LoVo (cell line): ENCODE measurements around the gene AKAP6.
"Not testable (repeated sequence)": the region's sequence is repeated elsewhere in the genome, so short reads cannot be mapped to it uniquely, and the experiment has no call there.

Experiments
- DNase-seq: peaks from one replicate; pipeline ENCODE4 v3.0.0-alpha.2; 2016; ENCODE audit warnings: low spot score

AKAP6 gene

DNA sequence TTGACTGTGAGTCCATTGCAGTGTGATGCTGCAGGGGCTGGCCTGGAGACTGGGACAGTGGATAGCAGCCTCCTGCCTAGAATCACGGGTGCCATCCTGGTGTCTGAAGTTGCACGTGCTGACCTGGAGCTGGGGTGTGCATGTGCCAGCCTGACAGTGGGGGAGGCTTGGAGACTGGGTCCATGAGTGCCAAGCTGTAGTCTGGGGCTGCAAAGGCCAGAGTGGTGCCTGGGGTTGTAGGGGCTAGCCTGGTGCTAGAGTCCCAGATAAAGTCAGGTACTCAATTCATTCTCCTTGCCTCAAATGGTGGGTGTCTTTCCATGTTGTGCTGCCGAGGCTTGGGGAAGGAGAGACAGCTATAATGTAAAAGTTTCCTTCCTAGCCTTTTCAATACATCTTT, 427.7 kb downstream of the AKAP6 start:
- DNase-seq = no peak

GRCh38 chr14:32757568-32757967, 428.5 kb downstream of the AKAP6 start:
- DNase-seq = no peak

DNA sequence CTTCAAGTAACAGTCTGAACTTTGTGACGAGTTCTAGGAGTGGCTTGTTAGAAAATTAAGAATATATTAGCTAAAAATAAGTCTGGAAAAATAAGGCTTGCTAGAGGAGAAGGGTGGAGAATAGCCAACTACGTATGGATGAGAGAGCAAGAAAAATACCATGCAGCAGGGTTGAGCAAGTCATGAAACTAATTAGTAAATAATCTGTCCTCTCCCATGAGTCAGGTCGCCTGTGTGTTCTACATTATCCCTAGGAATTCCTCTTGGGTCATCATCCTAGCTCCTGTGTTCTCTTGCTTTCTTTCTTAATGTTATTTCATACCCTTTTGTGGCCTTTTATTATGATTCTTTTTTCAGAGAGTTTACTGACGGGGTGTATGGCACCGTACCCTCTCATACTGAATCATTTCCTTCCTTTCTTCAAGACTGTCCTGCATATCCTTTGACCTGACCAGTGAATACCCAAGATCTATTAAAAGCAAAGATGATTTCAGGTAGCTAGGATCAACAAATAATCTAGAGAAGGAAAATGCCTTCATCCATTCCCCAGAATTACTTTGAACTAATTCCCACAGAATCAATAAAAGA, 432.4 kb downstream of the AKAP6 start:
- DNase-seq = no peak

DNA sequence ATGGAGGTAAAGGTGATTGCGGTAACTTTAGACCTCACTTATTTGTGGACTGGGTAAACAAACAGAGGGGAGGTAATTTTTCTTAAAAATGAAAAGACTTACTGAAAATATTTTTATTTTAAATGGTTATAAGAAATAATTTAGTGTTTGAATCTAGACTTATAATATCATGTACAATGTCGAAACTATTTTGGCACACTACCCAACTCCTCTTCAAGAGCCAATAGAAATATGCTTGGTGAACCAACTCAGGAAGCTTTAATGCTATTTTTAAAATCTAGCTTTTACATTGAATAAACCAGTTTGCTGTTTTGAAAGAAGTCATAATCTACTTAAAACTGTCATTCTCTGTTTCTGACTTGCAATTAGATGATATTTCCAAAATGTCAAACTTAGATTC, 433.8 kb downstream of the AKAP6 start:
- no peak for DNase-seq

DNA sequence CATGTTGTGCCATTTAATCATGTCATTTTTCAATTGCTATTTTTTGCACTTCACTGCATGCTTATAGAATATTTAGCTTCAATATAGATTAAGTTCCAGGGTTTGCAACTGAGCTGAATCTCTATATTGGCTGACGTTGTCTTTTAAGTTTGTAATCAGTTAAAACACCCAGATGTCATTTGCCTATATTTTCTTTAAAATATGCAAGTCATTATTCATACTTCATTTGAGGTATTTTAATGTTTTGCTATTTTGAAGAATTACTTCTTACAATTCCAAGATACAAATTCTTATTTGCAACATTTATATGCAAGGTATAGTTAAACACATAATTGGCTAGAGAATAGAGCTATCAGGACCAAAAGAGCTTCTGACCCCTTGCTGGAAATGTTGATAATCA, 434.6 kb downstream of the AKAP6 start:
- DNase-seq = no peak

DNA sequence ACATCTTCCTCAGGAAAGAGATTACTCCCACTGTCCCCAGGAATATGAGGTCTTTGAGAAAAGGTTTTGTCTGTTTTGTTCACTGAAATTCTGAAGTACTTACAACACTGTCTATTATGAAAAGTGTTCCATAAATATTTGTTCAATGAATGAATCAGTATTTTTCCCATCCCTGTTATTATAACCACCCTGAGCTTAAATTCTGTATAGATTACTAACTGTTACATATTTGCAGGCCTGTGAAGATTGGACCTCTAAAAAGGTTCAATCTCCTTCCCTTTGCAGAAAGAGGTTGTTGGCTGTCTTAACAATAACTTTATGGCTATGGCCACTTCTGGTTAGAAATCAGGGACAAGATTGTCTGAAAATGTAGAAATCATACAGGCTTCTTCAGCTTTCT, 435.0 kb downstream of the AKAP6 start:
- DNase-seq = no peak

GRCh38 chr14:32770422-32770821, 441.3 kb downstream of the AKAP6 start:
- no peak for DNase-seq

GRCh38 chr14:32774214-32774613, 445.1 kb downstream of the AKAP6 start:
- no peak for DNase-seq

- no peak for DNase-seq
Measured at GRCh38 chr14:32779840-32780239, 450.7 kb downstream of the AKAP6 start.

DNA sequence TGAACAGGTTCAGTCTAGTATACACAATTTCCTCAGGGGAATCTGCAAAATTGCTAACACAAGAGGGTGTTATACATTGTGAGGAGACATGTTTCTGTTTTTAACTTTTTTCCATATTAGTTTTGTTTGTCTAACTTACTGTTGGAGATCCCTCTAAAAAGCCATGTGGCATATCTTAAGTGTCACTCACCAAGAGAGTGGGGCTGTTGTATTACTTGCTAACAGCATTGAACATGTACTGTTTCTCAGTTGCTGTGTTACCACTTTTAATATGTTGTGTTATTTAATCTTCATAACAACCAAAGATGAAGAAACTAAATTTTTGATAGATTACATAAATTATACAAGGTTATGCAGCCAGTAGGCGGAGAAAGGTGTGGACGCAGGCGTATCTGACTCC, 455.3 kb downstream of the AKAP6 start:
- DNase-seq = no peak

DNA sequence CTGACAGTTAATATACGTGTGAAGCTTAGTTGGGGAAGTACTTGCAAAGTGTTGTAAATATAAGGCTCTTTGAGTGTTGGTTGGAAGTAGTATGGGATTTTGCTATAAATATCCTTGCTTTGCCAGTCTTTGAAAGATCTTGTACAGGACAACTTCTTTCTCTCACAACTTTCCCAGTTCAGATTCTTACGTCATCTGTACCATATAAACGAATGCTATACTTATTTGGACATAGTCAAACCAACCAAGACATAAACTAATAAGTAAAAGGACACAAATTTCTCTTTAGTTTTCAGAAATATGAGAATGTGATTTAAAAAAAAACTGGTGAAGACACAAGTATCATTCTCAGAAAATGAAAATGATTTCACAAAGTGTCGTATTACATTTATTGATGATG, 456.5 kb downstream of the AKAP6 start:
- DNase-seq = no peak

GRCh38 chr14:32786886-32787285, 457.8 kb downstream of the AKAP6 start:
- no peak for DNase-seq

DNA sequence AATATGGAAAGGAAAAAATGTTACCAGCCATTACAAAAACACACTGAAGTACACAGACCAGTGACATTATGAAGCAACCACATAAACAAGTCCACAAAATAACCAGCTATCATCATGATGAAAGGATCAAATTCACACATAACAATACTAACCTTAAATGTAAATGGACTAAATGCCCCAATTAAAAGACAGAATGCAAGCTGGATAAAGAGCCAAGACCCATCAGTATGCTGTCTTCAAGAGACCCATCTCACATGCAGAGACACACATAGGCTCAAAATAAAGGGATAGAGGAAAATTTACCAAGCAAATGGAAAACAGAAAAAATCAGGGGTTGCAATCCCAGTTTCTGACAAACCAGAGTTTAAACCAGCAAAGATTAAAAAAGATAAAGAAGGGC, 463.9 kb downstream of the AKAP6 start:
- not testable (repeated sequence) for DNase-seq

- no peak for DNase-seq
Measured at GRCh38 chr14:32800320-32800719, 471.2 kb downstream of the AKAP6 start.

- no peak for DNase-seq
Measured at GRCh38 chr14:32802295-32802694, 473.2 kb downstream of the AKAP6 start.

GRCh38 chr14:32805979-32806378, 476.9 kb downstream of the AKAP6 start:
- DNase-seq = no peak

DNA sequence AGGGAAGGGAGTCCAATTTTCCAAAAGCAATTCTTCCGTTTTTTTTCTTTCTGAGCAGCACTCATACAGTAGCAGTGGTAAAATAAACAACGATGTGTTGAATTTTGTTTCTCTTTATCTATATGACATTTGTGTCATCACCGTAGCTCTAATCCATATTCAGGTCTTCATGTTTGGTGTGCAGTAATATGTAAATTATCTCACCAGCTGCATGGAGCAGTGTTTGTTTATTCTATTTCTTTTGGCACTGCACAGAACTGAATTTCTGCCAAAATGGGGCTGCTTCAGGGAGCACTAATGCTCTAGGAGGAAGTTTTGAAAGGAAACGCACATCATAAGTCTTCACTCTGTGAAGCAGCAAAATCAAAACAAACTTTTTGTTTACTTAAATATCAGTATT, 479.5 kb downstream of the AKAP6 start:
- no peak for DNase-seq

DNA sequence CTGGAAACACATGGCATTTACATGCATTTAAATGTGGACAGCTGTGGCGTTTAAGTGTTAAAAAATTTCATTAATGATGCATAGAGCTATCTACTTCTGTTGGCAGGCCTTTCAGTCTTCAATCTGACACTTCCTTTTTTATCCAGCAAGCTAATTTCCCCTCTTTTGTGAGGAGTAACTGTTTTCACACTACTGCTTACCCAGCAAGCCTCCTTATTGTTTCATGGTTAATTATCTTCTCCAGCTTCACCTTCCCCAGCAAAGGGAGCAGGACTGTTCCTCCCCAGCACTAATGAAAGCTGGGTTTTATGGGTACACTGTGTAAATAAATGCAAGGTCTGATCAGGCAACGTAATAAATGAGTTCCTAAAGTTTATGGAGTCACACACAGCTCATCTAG, 480.2 kb downstream of the AKAP6 start:
- DNase-seq = no peak

DNA sequence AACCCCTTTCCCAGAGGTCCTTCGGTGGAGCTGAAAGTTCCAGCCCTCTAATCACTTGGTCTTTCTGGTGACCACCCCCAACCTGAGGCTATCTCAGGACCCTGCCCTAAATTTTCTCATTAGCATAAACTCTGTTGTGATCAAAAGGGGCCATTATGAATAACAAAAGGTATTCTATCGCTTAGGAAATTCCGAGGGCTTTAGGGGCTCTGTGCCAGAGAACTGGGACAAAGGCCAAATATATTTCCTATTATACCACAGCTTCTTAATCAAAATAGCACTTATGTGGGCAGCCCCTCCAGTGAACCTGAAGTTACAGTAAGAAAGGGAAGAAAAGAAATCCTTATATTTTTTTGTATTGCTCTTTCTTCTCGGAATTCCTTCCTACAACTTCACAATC, 484.3 kb downstream of the AKAP6 start:
- DNase-seq = no peak

DNA sequence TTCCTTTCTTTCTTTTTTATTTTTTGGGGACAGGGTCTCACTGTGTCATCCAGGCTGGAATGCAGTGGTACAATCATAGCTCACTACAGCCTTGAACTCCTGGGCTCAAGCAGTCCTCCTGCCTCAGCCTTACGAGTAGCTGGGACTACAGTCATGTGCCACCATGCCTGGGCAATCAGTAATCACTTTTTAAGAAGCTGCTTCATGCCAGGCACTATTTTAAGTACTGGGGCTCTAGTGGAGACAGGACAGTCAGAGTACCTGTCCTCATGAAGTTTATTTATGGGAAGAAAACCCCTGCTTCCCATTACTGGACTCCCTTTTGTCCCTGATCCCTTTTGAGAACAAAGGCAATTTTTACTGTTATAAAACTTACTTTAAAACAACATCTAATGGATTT, 485.6 kb downstream of the AKAP6 start:
- DNase-seq = no peak

- DNase-seq = no peak
Measured at GRCh38 chr14:32816588-32816987, 487.5 kb downstream of the AKAP6 start.

DNA sequence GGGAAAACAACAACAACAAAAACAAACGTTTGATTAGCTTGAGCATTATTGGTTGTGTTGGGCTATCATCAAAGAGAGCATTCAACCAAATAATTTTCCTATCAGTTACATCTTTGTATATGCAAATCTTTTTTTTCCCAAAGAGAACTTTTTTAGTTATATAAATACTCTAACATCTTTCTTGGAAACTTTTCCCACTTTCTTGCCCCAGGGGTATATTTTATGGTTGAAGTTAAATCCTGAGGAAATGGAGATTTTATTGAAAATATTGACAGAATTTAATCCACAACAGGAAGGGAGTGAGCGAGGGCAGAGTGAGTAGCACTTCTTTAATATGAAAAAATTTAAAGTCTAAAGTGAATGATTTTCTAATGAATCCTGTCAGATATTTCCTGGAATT, 488.7 kb downstream of the AKAP6 start:
- no peak for DNase-seq

- no peak for DNase-seq
Measured at GRCh38 chr14:32818581-32818980, 489.5 kb downstream of the AKAP6 start.

DNA sequence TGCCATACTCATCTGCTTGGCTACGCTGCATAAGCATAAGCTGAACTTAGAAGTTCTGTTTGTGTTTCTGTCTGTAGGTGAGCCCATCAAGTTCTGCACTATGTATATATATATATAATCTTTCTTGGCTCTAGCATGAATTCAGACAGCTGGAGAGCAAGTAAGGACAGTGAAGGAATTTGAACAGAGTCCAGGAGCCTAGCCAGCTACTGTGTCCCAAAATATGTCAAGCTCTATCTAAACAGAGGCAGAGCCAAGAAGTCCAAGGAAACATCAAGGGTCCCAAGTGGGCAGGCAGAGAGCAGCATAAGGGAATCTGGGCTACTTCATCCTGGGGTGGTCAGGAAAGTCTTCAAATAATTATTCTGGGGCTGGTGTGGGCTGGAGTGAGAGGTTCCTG, 491.1 kb downstream of the AKAP6 start:
- no peak for DNase-seq

DNA sequence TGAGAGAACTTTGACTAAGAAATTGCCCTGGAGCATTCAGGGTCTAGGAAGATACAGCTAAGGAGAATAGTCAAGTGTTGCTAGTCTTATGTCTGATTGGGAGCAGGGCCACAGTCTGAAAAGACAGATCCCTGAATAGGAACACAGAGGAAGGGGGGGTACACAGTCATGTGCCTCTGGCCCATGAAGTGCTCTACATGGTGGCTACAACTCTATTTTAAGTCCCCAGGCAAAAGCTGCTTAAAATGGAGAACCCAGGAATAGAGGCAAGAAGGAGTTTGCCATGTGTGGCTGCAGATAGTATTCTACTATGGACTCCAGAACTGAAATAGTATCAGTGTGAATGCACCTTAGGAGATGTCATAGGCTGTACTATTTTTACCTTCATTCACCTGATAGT, 491.6 kb downstream of the AKAP6 start:
- DNase-seq = no peak
